Muscle of leg (tissue), 11 donors: Measurements from ENCODE around the gene LCN1. TPM values are rescaled to one million over a fixed set of nuclear protein-coding genes. Genes with fewer than 3 reads are reported as not detected.

Experiments
- DNase-seq: peaks from one replicate; pipeline ENCODE4 v3.0.0; 2013
- H3K27ac ChIP-seq: one replicate; pipeline ENCODE4 v1.5.1; 2013; ENCODE audit warnings: mild to moderate bottlenecking, low read length, control low read depth
- H3K27me3 ChIP-seq: one replicate; pipeline ENCODE4 v1.6.1; 2013; ENCODE audit warnings: low read length; ENCODE audit not compliant: control insufficient read depth, insufficient read depth
- H3K36me3 ChIP-seq: one replicate; pipeline ENCODE4 v1.6.1; 2013; ENCODE audit warnings: low read length; ENCODE audit not compliant: control insufficient read depth, insufficient read depth
- H3K4me1 ChIP-seq: one replicate; pipeline ENCODE4 v1.6.1; 2013; ENCODE audit warnings: low read length; ENCODE audit not compliant: control insufficient read depth, insufficient read depth
- H3K4me3 ChIP-seq: one replicate; pipeline ENCODE4 v1.5.1; 2013; ENCODE audit warnings: low read length, control low read depth
- H3K9me3 ChIP-seq: replicated peaks from 2 replicates; pipeline ENCODE4 v1.6.1; 2013; ENCODE audit warnings: low read depth, low read length; ENCODE audit not compliant: control insufficient read depth
- WGBS: methylation state at CpG from one replicate; pipeline ENCODE4 v1.1.5; 2013; ENCODE audit warnings: missing lambda C conversion rate; ENCODE audit not compliant: insufficient coverage; 5-methylcytosine and 5-hydroxymethylcytosine counted together
- polyA plus RNA-seq, 8 donors: library from polyadenylated mRNA; unstranded; fragments of 120-200 nt; gene quantifications; one replicate each; pipeline versions ENCODE4 v1.2.1 to v1.2.3, GENCODE V29; 2013; ENCODE audit warnings: inconsistent platforms in 1 of 8, low replicate concordance in 1 of 8; ENCODE audit not compliant: insufficient read length in 8 of 8, insufficient read depth in 1 of 8
- total RNA-seq: library from RNA; stranded (reverse); fragments of 120-200 nt; gene quantifications from one replicate; pipeline ENCODE4 v1.2.4, GENCODE V29; 2013

Gene LCN1
- total and polyA plus RNA-seq, 9 donors, result 0.23 TPM; not detected in 8

GRCh38 chr9:135562235-135562745, 41.0 kb downstream of the LCN1 start:
- H3K4me3 ChIP-seq, result no peak overlapping the region
- H3K9me3 ChIP-seq, result no peaks in the 10 kb centered on the region
- no peaks in the 10 kb centered on the region for H3K36me3 ChIP-seq
- peaks cover 8% of the 10 kb centered on the region for H3K27me3 ChIP-seq
- DNase-seq, result no peak
- 85% methylated on average over 7 of the region's 17 CpGs for WGBS
- no peaks in the 10 kb centered on the region for H3K4me1 ChIP-seq
- H3K27ac ChIP-seq, result no peak overlapping the region

DNA sequence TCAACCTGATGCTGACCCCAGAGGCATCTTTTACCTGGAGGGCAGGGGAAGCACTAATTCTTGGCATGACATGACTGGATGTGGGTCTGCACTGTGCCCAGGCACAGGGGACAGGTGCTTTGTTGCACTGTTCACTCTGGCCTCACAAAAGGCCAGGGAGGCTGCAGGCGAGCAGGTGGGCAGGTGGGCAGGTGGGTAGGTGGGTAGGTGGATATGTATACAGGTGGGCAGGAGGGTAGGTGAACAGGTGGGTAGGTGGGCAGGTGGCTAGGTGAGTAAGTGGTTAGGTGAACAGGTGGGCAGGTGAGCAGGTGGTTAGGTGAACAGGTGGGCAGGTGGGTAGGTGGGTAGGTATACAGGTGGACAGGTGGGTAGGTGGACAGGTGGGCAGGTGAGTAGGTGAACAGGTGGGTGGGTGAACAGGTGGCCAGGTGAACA, 41.8 kb downstream of the LCN1 start:
- no peaks in the 10 kb centered on the region for H3K4me1 ChIP-seq
- DNase-seq, result no peak
- H3K27me3 ChIP-seq, result peaks cover 9% of the 10 kb centered on the region
- no peaks in the 10 kb centered on the region for H3K36me3 ChIP-seq
- H3K4me3 ChIP-seq, result no peak overlapping the region
- no peak overlapping the region for H3K27ac ChIP-seq
- no peaks in the 10 kb centered on the region for H3K9me3 ChIP-seq
- 100% methylated on average over 1 of the region's 1 CpG for WGBS

DNA sequence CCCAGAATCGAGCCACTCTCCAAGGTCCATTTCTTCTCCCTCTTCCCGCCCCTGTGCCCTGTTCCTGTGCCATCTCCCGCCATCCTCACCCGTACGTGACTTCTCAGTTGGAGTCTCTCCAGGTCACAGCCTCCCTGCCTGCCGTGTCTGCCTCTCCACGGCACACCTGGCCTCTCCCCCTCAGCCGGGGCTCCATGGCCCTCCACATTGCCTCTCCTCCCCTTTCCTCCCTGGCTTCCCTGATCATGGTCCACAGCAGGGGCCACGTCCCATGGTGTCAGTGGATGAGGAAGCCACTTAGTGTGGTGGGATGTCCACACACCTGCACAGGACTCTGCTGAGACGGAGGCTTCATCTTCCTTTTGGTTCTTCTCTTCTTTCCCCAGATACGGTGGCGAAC, 42.6 kb downstream of the LCN1 start:
- H3K36me3 ChIP-seq, result no peaks in the 10 kb centered on the region
- H3K4me1 ChIP-seq, result no peaks in the 10 kb centered on the region
- no peak overlapping the region for H3K27ac ChIP-seq
- peaks cover 10% of the 10 kb centered on the region for H3K27me3 ChIP-seq
- WGBS, result 65% methylated on average over 5 of the region's 12 CpGs
- DNase-seq, result no peak
- no peak overlapping the region for H3K4me3 ChIP-seq
- peaks cover under 1% of the 10 kb centered on the region for H3K9me3 ChIP-seq

DNA sequence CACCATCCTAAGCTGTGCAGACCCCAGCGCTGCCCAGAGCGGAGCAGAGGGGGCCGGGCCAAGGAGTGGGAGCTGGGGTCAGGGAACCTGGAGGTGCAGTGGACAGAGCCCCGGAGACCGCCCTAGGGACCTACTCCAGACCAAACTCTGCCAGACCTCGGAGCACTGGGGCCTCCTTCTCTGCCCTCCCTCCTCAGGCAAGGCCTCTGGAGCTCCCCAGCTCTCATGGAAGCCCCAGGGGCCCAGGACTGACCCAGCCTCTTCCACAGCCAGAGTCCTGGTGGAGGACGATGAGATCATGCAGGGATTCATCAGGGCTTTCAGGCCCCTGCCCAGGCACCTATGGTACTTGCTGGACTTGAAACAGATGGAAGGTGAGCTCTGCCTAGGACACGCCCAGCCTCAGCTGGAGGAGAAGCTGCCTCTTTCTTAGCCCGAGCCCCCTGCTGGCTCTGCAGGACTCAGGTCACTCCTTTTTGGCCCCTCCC, 43.9 kb downstream of the LCN1 start:
- peaks cover 10% of the 10 kb centered on the region for H3K27me3 ChIP-seq

DNA sequence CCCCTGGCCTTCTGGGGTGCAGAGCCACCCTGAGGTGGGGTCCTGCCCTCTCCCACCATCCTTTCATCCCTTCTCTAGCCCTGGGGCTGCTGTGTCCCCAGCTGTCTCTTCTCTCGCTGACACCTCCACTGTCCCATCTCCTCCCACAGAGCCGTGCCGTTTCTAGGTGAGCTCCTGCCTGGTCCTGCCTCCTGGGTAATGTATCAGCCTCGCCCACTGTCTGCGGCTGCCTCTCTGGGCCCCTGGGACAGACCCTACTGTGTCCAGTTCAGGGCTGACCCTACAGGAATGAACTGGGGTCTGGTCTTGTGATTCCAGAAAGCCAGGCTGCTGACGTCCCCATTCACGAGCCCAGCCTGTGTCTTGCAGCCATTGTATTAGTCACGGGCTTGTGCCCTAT, 44.4 kb downstream of the LCN1 start:
- 58% methylated on average over 8 of the region's 8 CpGs for WGBS
- no peaks in the 10 kb centered on the region for H3K4me1 ChIP-seq
- peaks cover 6% of the 10 kb centered on the region for H3K9me3 ChIP-seq
- peaks cover 10% of the 10 kb centered on the region for H3K27me3 ChIP-seq
- H3K27ac ChIP-seq, result no peak overlapping the region
- no peak overlapping the region for H3K4me3 ChIP-seq
- H3K36me3 ChIP-seq, result no peaks in the 10 kb centered on the region
- DNase-seq, result no peak

More for the DNA sequence above, 43.9 kb downstream of the LCN1 start:
- Histone ChIP-seq H3K27ac (no peak overlapping the region), H3K4me3 (no peak overlapping the region), H3K9me3 (peaks cover 6% of the 10 kb centered on the region), H3K4me1 (no peaks in the 10 kb centered on the region), H3K36me3 (no peaks in the 10 kb centered on the region)
- DNase-seq, result no peak
- WGBS, result 75% methylated on average over 8 of the region's 9 CpGs

GRCh38 chr9:135566552-135566951, 45.3 kb downstream of the LCN1 start:
- no peak for DNase-seq
- 68% methylated on average over 2 of the region's 10 CpGs for WGBS
- no peaks in the 10 kb centered on the region for H3K4me1 ChIP-seq
- H3K27ac ChIP-seq, result no peak overlapping the region
- peaks cover 6% of the 10 kb centered on the region for H3K9me3 ChIP-seq
- peaks cover 10% of the 10 kb centered on the region for H3K27me3 ChIP-seq
- no peaks in the 10 kb centered on the region for H3K36me3 ChIP-seq
- H3K4me3 ChIP-seq, result no peak overlapping the region

GRCh38 chr9:135567311-135567710, 46.1 kb downstream of the LCN1 start:
- Histone ChIP-seq H3K27ac (no peak overlapping the region), H3K4me1 (no peaks in the 10 kb centered on the region), H3K4me3 (no peak overlapping the region), H3K36me3 (no peaks in the 10 kb centered on the region), H3K9me3 (peaks cover 6% of the 10 kb centered on the region), H3K27me3 (peaks cover 10% of the 10 kb centered on the region)
- no peak for DNase-seq
- 40% methylated on average over 1 of the region's 9 CpGs for WGBS

DNA sequence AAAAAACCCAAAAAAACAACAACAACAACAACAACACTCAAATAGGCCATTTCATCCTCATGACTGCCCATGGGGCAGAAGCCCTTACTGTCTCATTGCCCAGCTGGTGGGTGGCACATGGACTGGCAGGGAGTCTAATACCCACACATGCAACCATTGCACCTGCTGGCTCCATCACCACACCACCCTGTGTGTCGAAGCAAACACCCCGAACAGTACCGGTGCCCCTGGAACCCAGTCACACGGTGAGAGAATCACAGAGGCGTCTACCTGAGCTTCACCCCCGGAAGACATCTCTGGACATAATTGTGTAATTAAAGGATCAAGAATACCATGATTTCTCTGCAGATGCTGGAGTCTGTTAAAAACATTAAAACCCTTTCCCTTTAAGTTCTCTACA, 46.8 kb downstream of the LCN1 start:
- no peak overlapping the region for H3K4me3 ChIP-seq
- DNase-seq, result no peak
- WGBS, result no CpG with 5 or more reads among the region's 6 CpGs
- H3K27ac ChIP-seq, result no peak overlapping the region
- H3K27me3 ChIP-seq, result peaks cover 10% of the 10 kb centered on the region
- no peaks in the 10 kb centered on the region for H3K36me3 ChIP-seq
- no peaks in the 10 kb centered on the region for H3K4me1 ChIP-seq
- H3K9me3 ChIP-seq, result peaks cover 6% of the 10 kb centered on the region

DNA sequence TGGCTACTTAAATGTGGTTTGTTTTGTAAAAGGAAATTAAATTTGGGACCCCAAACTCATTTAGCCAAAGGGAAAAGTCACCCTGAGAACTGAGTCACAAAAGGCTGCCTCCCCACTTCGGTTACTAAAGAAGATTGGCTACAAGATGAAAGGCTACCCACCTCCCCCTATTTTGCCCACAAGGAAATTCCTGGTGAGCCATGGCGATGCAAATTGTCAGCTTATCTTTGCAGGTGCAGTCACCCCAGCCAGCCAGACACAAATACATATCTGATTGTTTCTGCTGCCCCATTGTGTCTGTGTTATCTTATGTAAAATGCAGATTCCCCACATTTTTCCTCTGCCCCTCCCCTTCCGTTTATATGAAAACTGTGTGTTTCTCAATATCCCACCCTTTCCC, 49.2 kb downstream of the LCN1 start:
- peaks cover 3% of the 10 kb centered on the region for H3K27me3 ChIP-seq
- H3K4me1 ChIP-seq, result no peaks in the 10 kb centered on the region
- no peaks in the 10 kb centered on the region for H3K36me3 ChIP-seq
- 71% methylated on average over 1 of the region's 3 CpGs for WGBS
- no peak overlapping the region for H3K27ac ChIP-seq
- H3K9me3 ChIP-seq, result peaks cover 6% of the 10 kb centered on the region
- DNase-seq, result no peak
- no peak overlapping the region for H3K4me3 ChIP-seq

- H3K27me3 ChIP-seq, result peaks cover 2% of the 10 kb centered on the region
- WGBS, result 71% methylated on average over 1 of the region's 2 CpGs
- H3K27ac ChIP-seq, result no peak overlapping the region
- no peaks in the 10 kb centered on the region for H3K36me3 ChIP-seq
- H3K9me3 ChIP-seq, result peaks cover 6% of the 10 kb centered on the region
- no peaks in the 10 kb centered on the region for H3K4me1 ChIP-seq
- no peak for DNase-seq
- no peak overlapping the region for H3K4me3 ChIP-seq
Measured at GRCh38 chr9:135572233-135572632, 51.0 kb downstream of the LCN1 start.

GRCh38 chr9:135573124-135573523, 51.9 kb downstream of the LCN1 start:
- H3K36me3 ChIP-seq, result no peaks in the 10 kb centered on the region
- no peak overlapping the region for H3K27ac ChIP-seq
- H3K9me3 ChIP-seq, result peaks cover 6% of the 10 kb centered on the region
- no peaks in the 10 kb centered on the region for H3K4me1 ChIP-seq
- no peak overlapping the region for H3K4me3 ChIP-seq
- no peak for DNase-seq
- H3K27me3 ChIP-seq, result no peaks in the 10 kb centered on the region
- WGBS, result 90% methylated on average over 1 of the region's 1 CpG
